Measurements from ENCODE around the gene FAM89A. TPM values are rescaled to one million over a fixed set of nuclear protein-coding genes. Genes with fewer than 3 reads are reported as not detected.
A peak's percentile ranks its signal among the peaks of the same experiment; 100 is the strongest.

FAM89A gene
- total and polyA plus RNA-seq, 2 donors (not counting 1 experiment from before 2014, with no cell fraction given): 6.8 to 12.0 TPM

DNA sequence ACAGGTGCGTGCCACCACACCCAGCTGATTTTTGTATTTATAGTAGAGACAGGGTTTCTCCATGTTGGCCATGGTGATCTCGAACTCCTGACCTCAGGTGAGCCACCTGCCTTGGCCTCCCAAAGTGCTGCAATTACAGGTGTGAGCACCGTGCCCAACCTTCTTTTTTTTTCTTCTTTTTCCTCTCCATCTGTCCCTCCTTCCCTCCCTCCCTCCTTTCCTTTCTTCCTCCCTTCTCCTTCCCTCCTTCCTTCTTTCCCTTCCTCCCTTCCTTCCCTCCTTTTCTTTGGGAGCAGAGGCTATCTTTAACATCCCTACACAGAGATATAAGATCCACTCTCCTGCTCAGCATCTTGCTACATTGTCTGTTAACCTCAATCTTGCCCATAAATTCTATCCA, 24.4 kb upstream of the FAM89A start:
- Histone ChIP-seq H3K4me2 (ENCODE audit: extremely low read depth, insufficient read depth, low read length) (no peak overlapping the region), H3K4me1 (ENCODE audit: control insufficient read depth, extremely low read depth, insufficient read depth, low read length) (peaks cover 3% of the 10 kb centered on the region), H3K9me3 (ENCODE audit: control insufficient read depth, insufficient read depth, low read depth, low read length) (no peaks in the 10 kb centered on the region), H3K4me3 (replicated peaks in 1 of 4; ENCODE audit: control extremely low read depth in 1 of 4, insufficient read depth in 1 of 4, low read depth in 3 of 4, low read length in 4 of 4) (no peak overlapping the region), H3K27ac (ENCODE audit: insufficient read depth, low read length) (no peak overlapping the region), H4K20me1 (ENCODE audit: control insufficient read depth, extremely low read depth, insufficient read depth, low read length) (no peaks in the 10 kb centered on the region), H2AFZ (ENCODE audit: low read length) (no peak overlapping the region), H3K27me3 (ENCODE audit: control insufficient read depth, insufficient read depth, low read length) (no peaks in the 10 kb centered on the region), H3K9ac (ENCODE audit: insufficient read depth, low read length) (no peak overlapping the region), H3K79me2 (ENCODE audit: control insufficient read depth, insufficient read depth, low read length) (no peaks in the 10 kb centered on the region), H3K36me3 (ENCODE audit: control insufficient read depth, insufficient read depth, low read length) (no peaks in the 10 kb centered on the region)
- no peak for TF ChIP-seq EZH2 (IDR thresholded peaks at IDR 0.05; ENCODE audit: low read length, missing control alignments)
- TF ChIP-seq, protein P1, sequence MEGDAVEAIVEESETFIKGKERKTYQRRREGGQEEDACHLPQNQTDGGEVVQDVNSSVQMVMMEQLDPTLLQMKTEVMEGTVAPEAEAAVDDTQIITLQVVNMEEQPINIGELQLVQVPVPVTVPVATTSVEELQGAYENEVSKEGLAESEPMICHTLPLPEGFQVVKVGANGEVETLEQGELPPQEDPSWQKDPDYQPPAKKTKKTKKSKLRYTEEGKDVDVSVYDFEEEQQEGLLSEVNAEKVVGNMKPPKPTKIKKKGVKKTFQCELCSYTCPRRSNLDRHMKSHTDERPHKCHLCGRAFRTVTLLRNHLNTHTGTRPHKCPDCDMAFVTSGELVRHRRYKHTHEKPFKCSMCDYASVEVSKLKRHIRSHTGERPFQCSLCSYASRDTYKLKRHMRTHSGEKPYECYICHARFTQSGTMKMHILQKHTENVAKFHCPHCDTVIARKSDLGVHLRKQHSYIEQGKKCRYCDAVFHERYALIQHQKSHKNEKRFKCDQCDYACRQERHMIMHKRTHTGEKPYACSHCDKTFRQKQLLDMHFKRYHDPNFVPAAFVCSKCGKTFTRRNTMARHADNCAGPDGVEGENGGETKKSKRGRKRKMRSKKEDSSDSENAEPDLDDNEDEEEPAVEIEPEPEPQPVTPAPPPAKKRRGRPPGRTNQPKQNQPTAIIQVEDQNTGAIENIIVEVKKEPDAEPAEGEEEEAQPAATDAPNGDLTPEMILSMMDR (conservative IDR thresholded peaks at IDR 0.05 in 1 of 2, IDR thresholded peaks at IDR 0.05 in 1 of 2; ENCODE audit: low read depth in 1 of 2, low read length in 2 of 2): no peak
- DNase-seq (ENCODE audit: low read depth in 2 of 2): no peak

GRCh38 chr1:231063331-231063730, 23.3 kb upstream of the FAM89A start:
- Histone ChIP-seq H4K20me1 (ENCODE audit: control insufficient read depth, extremely low read depth, insufficient read depth, low read length) (no peaks in the 10 kb centered on the region), H3K4me3 (replicated peaks in 1 of 4; ENCODE audit: control extremely low read depth in 1 of 4, insufficient read depth in 1 of 4, low read depth in 3 of 4, low read length in 4 of 4) (no peak overlapping the region), H3K4me2 (ENCODE audit: extremely low read depth, insufficient read depth, low read length) (no peak overlapping the region), H3K27me3 (ENCODE audit: control insufficient read depth, insufficient read depth, low read length) (no peaks in the 10 kb centered on the region), H3K9ac (ENCODE audit: insufficient read depth, low read length) (no peak overlapping the region), H2AFZ (ENCODE audit: low read length) (no peak overlapping the region), H3K4me1 (ENCODE audit: control insufficient read depth, extremely low read depth, insufficient read depth, low read length) (peaks cover 3% of the 10 kb centered on the region), H3K27ac (ENCODE audit: insufficient read depth, low read length) (no peak overlapping the region), H3K36me3 (ENCODE audit: control insufficient read depth, insufficient read depth, low read length) (no peaks in the 10 kb centered on the region), H3K79me2 (ENCODE audit: control insufficient read depth, insufficient read depth, low read length) (no peaks in the 10 kb centered on the region), H3K9me3 (ENCODE audit: control insufficient read depth, insufficient read depth, low read depth, low read length) (no peaks in the 10 kb centered on the region)
- TF ChIP-seq, protein P1 (conservative IDR thresholded peaks at IDR 0.05 in 1 of 2, IDR thresholded peaks at IDR 0.05 in 1 of 2; ENCODE audit: low read depth in 1 of 2, low read length in 2 of 2): no peak
- no peak for TF ChIP-seq EZH2 (IDR thresholded peaks at IDR 0.05; ENCODE audit: low read length, missing control alignments)
- DNase-seq (ENCODE audit: low read depth in 2 of 2): no peak

GRCh38 chr1:231062500-231063270, 22.6 kb upstream of the FAM89A start:
- no peak overlapping the region for H3K9ac ChIP-seq (ENCODE audit: insufficient read depth, low read length)
- DNase-seq (ENCODE audit: low read depth in 2 of 2): peak; percentile 28 to 87
- H3K4me2 ChIP-seq (ENCODE audit: extremely low read depth, insufficient read depth, low read length): no peak overlapping the region
- no peaks in the 10 kb centered on the region for H3K36me3 ChIP-seq (ENCODE audit: control insufficient read depth, insufficient read depth, low read length)
- no peaks in the 10 kb centered on the region for H4K20me1 ChIP-seq (ENCODE audit: control insufficient read depth, extremely low read depth, insufficient read depth, low read length)
- no peaks in the 10 kb centered on the region for H3K27me3 ChIP-seq (ENCODE audit: control insufficient read depth, insufficient read depth, low read length)
- H3K79me2 ChIP-seq (ENCODE audit: control insufficient read depth, insufficient read depth, low read length): no peaks in the 10 kb centered on the region
- H3K4me3 ChIP-seq (replicated peaks in 1 of 4; ENCODE audit: control extremely low read depth in 1 of 4, insufficient read depth in 1 of 4, low read depth in 3 of 4, low read length in 4 of 4): no peak overlapping the region
- H3K27ac ChIP-seq (ENCODE audit: insufficient read depth, low read length): no peak overlapping the region
- no peak for TF ChIP-seq EZH2 (IDR thresholded peaks at IDR 0.05; ENCODE audit: low read length, missing control alignments)
- TF ChIP-seq, protein P1 (conservative IDR thresholded peaks at IDR 0.05 in 1 of 2, IDR thresholded peaks at IDR 0.05 in 1 of 2; ENCODE audit: low read depth in 1 of 2, low read length in 2 of 2): no peak
- H3K9me3 ChIP-seq (ENCODE audit: control insufficient read depth, insufficient read depth, low read depth, low read length): no peaks in the 10 kb centered on the region
- peaks cover 3% of the 10 kb centered on the region for H3K4me1 ChIP-seq (ENCODE audit: control insufficient read depth, extremely low read depth, insufficient read depth, low read length)
- H2AFZ ChIP-seq (ENCODE audit: low read length): no peak overlapping the region

All from fibroblast of lung (primary cell).